Measurements from ENCODE around the gene PDYN. TPM values are rescaled to one million over a fixed set of nuclear protein-coding genes. Genes with fewer than 3 reads are reported as not detected.

The PDYN gene
- total RNA-seq, 2 experiments from 2014 or later: not detected

DNA sequence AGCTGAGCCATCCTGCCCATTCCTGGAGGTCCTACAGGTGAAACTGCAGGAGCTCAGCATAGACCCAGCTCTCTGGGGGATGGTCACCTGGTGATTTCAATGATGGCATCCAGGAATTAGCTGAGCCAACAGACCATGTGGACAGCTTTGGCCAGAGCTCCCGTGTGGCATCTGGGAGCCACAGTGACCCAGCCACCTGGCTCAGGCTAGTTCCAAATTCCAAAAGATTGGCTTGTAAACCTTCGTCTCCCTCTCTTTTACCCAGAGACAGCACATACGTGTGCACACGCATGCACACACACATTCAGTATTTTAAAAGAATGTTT lies 54.6 kb downstream of the PDYN start:
- Histone ChIP-seq H3K36me3 (ENCODE audit: insufficient read depth, low read length) (no peaks in the 10 kb centered on the region), H3K4me1 (ENCODE audit: insufficient read depth, low read length) (no peaks in the 10 kb centered on the region), H3K27ac (ENCODE audit: low read depth in 1 of 2, low read length in 2 of 2) (no peak overlapping the region), H3K9me3 (ENCODE audit: control insufficient read depth in 1 of 2, insufficient read depth in 1 of 2, low read length in 2 of 2) (no peaks in the 10 kb centered on the region), H3K27me3 (ENCODE audit: control insufficient read depth in 1 of 2, insufficient read depth in 2 of 2, low read length in 2 of 2) (peaks cover 4 to 12% of the 10 kb centered on the region in 2 experiments), H3K4me3 (ENCODE audit: low read length) (no peak overlapping the region)
- ChIA-PET POLR2A (no interaction called here), CTCF (no interaction called here)
- ATAC-seq (ENCODE audit: poor library complexity) (no peak), DNase-seq (no peak)
- TF ChIP-seq, protein P1, sequence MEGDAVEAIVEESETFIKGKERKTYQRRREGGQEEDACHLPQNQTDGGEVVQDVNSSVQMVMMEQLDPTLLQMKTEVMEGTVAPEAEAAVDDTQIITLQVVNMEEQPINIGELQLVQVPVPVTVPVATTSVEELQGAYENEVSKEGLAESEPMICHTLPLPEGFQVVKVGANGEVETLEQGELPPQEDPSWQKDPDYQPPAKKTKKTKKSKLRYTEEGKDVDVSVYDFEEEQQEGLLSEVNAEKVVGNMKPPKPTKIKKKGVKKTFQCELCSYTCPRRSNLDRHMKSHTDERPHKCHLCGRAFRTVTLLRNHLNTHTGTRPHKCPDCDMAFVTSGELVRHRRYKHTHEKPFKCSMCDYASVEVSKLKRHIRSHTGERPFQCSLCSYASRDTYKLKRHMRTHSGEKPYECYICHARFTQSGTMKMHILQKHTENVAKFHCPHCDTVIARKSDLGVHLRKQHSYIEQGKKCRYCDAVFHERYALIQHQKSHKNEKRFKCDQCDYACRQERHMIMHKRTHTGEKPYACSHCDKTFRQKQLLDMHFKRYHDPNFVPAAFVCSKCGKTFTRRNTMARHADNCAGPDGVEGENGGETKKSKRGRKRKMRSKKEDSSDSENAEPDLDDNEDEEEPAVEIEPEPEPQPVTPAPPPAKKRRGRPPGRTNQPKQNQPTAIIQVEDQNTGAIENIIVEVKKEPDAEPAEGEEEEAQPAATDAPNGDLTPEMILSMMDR (IDR thresholded peaks at IDR 0.05): no peak
- Mint-ChIP-seq H3K27me3 (peaks cover 35% of the 10 kb centered on the region), H3K4me1 (ENCODE audit: low read depth) (no peaks in the 10 kb centered on the region), H3K27ac (no peak overlapping the region), H3K4me3 (no peak overlapping the region), H3K9me3 (no peaks in the 10 kb centered on the region), H3K36me3 (ENCODE audit: low read depth) (no peaks in the 10 kb centered on the region)
- intact Hi-C loops (cut with DNase I, micrococcal nuclease): no loop called here

DNA sequence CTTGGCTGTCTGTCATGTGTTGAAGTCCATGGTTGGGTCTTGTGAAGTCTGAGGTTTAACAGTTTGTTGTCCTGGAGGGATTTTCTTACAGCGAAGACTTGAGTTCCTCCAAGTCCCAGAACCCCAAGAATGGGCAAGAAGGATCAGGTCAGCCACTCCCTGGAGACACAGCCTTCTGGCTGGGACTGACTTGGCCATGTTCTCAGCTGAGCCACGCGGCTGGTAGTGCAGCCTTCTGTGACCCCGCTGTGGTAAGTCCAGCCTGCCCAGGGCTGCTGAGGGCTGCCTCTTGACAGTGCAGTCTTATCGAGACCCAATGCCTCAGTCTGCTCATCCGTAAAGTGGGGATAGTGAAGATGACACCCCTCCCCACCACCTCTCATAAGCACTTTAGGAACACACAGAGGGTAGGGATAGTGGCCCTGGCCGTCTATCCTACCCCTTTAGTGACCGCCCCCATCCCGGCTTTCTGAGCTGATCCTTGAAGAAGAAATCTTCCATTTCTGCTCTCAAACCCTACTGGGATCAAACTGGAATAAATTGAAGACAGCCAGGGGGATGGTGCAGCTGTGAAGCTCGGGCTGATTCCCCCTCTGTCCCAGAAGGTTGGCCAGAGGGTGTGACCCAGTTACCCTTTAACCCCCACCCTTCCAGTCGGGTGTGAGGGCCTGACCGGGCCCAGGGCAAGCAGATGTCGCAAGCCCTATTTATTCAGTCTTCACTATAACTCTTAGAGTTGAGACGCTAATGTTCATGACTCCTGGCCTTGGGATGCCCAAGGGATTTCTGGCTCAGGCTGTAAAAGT lies 55.2 kb downstream of the PDYN start:
- DNase-seq (no peak), ATAC-seq (ENCODE audit: poor library complexity) (no peak)
- ChIA-PET POLR2A (no interaction called here), CTCF (no interaction called here)
- TF ChIP-seq, protein P1 (IDR thresholded peaks at IDR 0.05): no peak
- H3K27ac Mint-ChIP-seq: no peak overlapping the region
- Histone ChIP-seq H3K27ac (ENCODE audit: low read depth in 1 of 2, low read length in 2 of 2) (no peak overlapping the region), H3K4me3 (ENCODE audit: low read length) (no peak overlapping the region), H3K4me1 (ENCODE audit: insufficient read depth, low read length) (no peaks in the 10 kb centered on the region), H3K36me3 (ENCODE audit: insufficient read depth, low read length) (no peaks in the 10 kb centered on the region), H3K9me3 (ENCODE audit: control insufficient read depth in 1 of 2, insufficient read depth in 1 of 2, low read length in 2 of 2) (no peaks in the 10 kb centered on the region), H3K27me3 (ENCODE audit: control insufficient read depth in 1 of 2, insufficient read depth in 2 of 2, low read length in 2 of 2) (peaks cover 4 to 11% of the 10 kb centered on the region in 2 experiments)
- H3K9me3 Mint-ChIP-seq: no peaks in the 10 kb centered on the region
- peaks cover 34% of the 10 kb centered on the region for H3K27me3 Mint-ChIP-seq
- H3K4me1 Mint-ChIP-seq (ENCODE audit: low read depth): no peaks in the 10 kb centered on the region
- H3K4me3 Mint-ChIP-seq: no peak overlapping the region
- intact Hi-C loops (cut with DNase I, micrococcal nuclease): no loop called here
- no peaks in the 10 kb centered on the region for H3K36me3 Mint-ChIP-seq (ENCODE audit: low read depth)

DNA sequence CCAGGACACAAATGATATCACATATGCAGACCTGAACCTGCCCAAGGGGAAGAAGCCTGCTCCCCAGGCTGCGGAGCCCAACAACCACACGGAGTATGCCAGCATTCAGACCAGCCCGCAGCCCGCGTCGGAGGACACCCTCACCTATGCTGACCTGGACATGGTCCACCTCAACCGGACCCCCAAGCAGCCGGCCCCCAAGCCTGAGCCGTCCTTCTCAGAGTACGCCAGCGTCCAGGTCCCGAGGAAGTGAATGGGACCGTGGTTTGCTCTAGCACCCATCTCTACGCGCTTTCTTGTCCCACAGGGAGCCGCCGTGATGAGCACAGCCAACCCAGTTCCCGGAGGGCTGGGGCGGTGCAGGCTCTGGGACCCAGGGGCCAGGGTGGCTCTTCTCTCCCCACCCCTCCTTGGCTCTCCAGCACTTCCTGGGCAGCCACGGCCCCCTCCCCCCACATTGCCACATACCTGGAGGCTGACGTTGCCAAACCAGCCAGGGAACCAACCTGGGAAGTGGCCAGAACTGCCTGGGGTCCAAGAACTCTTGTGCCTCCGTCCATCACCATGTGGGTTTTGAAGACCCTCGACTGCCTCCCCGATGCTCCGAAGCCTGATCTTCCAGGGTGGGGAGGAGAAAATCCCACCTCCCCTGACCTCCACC lies 56.4 kb downstream of the PDYN start:
- H3K27me3 ChIP-seq (ENCODE audit: control insufficient read depth in 1 of 2, insufficient read depth in 2 of 2, low read length in 2 of 2): peaks cover 3 to 7% of the 10 kb centered on the region in 2 experiments
- ATAC-seq (ENCODE audit: poor library complexity): no peak

More for the DNA sequence above, 56.4 kb downstream of the PDYN start:
- no peak overlapping the region for H3K27ac Mint-ChIP-seq
- H3K36me3 Mint-ChIP-seq (ENCODE audit: low read depth): no peaks in the 10 kb centered on the region
- intact Hi-C loops (cut with DNase I, micrococcal nuclease): no loop called here
- H3K4me3 ChIP-seq (ENCODE audit: low read length): no peak overlapping the region
- ChIA-PET POLR2A (no interaction called here), CTCF (no interaction called here)
- H3K4me1 Mint-ChIP-seq (ENCODE audit: low read depth): no peaks in the 10 kb centered on the region
- peaks cover 29% of the 10 kb centered on the region for H3K27me3 Mint-ChIP-seq
- H3K9me3 Mint-ChIP-seq: no peaks in the 10 kb centered on the region
- no peaks in the 10 kb centered on the region for H3K9me3 ChIP-seq (ENCODE audit: control insufficient read depth in 1 of 2, insufficient read depth in 1 of 2, low read length in 2 of 2)
- H3K27ac ChIP-seq (ENCODE audit: low read depth in 1 of 2, low read length in 2 of 2): no peak overlapping the region
- TF ChIP-seq, protein P1 (IDR thresholded peaks at IDR 0.05): no peak
- H3K4me1 ChIP-seq (ENCODE audit: insufficient read depth, low read length): no peaks in the 10 kb centered on the region
- no peaks in the 10 kb centered on the region for H3K36me3 ChIP-seq (ENCODE audit: insufficient read depth, low read length)
- DNase-seq: no peak
- no peak overlapping the region for H3K4me3 Mint-ChIP-seq

Data from CD4-positive, alpha-beta T cell (primary cell).